Astrocyte of the hippocampus (primary cell): Measurements from ENCODE around the gene FAF1.

ENCODE experiments used
- DNase-seq: peaks from one replicate; pipeline ENCODE4 v3.0.0; 2011; ENCODE audit warnings: low read depth, low spot score

FAF1 gene

DNA sequence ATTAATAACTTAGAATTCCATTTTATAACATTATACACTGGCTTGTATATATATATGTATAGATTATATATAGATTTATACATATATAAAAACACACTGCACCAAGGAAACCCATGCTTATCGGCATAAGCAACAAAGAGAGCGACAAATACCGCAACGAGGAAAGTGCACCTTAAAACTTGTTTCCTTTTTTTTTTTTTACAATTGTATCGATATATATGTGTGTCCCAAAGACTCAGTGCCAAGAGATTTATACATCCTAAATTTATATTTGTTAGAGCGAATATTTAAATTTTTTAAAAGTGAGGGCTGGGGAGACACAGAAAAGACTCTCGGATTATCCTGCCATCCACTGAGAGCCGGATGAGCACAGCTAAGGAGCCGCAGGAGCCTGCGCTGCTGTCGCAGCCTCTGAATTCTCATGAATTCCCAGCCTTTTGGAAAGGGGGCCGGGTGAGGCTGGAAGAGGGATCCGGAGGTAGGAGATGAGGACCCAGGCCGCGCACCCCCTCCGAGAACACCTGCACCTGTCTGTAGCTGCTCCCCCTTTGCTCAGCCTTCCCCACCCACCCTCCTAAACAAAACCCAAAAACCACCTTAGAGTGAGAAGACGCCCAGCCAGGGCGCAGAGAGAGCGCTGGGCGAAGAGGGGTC, 542.0 kb downstream of the FAF1 start:
- peak; percentile 38 for DNase-seq

DNA sequence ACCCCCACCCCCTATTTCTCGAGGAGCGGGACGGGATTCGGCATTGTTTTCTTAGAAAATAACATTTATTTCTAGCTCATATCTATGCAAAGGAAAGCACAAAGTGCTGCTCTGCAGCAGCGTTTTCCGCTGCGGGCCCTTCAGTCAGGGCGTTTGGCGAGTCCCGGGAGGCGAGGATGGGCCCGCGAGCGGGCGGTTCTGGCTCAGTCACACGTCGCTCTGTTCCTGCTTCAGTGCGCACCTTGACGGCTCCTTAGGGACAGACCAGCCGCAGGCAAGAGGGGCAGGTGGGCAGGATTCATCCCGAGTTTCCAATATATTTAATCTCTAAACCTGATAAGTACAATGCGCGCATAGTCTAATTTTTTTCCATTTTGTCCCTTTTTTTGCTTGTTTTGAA, 542.6 kb downstream of the FAF1 start:
- peak; percentile 45 for DNase-seq

DNA sequence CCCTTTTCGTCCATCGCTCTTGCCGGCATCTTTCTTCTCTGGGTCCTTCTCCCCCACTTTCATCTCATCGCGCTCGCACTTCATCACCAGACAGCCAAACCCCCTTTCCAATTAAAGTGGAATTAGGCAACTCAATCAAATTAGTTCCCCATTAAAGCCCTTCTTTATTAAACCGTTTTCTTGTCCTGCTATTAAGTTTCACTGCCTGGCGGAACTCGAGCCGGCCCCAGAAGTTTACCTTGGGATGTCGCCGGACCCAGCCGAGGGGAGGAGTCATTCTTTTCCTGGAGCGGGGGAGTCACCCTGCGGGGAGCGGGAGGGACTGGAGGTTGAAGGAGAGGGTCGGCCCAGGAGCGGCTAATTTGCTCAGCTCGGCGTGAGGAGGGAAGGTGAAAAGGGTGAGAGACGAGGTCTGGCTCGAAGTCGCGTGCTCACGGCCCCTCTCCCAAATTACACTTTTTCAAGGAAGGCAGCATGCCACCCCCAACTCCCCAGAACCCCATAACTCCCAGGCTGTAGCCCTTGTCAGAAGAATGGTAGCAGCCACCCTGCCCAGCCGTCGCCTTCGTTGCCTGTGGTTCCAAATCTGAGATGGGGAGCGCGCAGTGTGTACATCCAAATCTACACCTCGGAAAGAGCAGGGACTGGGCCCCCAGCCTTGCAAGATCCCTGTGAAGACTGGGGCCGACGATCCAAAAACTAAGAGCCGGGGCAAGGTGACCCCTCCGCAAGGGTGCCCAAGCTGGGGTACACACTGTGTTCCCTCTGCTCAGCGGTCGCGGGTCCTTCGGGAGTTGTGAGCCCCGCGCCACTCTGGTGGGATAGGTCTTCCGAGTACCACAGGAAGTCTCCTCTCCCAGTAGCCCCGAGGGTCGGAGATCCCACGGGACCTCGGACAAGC, 543.3 kb downstream of the FAF1 start:
- DNase-seq = peak; percentile 77

DNA sequence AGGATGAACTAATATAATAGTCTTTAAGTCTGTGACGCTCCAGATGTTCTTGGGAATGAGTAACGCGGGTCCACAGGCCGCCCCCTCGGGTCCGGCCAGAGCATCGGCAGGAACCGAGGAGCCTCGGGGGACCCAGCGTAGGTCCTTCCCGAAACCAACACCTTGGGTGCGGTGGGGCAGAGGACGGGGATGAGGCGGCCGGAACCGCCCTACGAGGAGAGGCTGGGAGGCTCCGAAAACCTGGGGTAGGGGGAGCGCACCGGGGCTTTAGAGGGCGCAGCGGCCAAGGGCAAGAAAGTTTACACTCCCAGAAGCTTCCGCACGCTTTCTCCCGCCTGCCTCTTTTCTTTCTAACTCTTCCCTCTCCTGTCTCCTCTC, 543.9 kb downstream of the FAF1 start:
- peak; percentile 42 for DNase-seq

DNA sequence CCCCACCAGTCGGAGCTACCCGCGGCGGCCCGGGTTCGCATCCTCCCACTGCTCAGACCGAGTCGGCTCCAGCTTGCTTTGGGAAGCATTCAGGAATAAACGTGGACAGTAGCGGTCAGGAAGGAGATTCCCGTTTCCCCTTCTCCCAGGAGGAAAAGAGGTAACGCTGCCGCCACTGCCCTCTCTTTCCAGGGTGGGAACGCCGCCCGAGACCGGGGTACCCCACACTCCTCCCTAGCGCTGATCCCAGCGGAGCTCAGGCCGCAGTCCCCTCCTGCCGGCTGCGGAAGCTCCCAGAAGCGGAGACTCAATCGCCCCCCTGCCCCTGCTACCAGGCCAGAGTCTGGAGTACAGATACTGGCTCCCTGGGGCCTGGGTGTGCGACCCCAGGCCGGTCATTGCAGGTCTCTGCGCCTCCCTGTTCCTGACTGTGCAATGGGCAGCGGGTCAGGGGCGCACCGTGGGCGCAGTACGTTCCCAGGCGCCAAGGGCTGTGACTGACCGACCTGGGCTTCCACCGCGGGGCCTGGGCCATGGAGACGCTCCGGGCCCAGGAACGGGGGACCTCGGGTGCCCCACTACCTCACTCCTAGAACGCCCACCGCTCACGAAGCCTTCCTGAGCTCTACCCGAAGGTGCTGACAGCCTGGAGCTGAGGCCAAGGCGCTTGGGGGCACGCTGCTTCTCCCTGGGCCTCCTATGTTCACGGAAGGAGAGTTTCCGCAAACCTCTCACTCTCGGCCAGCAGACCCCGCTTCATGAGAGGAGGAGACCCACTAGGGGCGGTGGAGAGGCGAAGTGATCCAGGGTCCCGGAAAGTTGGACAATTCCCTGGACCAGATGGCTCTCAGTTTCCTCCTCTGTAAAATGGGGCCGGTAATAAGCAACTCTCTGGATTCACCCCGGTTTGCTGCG, 544.6 kb downstream of the FAF1 start:
- DNase-seq = no peak

DNA sequence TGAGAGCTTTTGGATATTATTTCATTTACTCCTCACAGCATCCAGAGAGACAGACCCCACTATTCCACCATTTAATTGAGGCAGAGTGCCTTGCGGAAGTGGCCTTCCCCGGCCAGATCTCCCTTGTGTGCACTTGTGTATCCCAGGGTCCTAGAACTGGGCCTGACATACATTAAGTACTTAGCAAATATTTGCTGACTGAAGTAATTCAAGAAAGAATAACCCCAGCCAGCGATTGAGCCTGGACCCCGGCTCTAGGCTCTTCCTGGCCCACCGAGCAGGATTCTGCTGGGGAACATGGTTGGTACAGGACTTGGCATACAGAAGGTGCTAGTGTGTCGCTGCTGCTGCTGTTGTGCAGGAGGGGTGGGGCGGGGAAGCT, 545.2 kb downstream of the FAF1 start:
- DNase-seq = no peak

DNA sequence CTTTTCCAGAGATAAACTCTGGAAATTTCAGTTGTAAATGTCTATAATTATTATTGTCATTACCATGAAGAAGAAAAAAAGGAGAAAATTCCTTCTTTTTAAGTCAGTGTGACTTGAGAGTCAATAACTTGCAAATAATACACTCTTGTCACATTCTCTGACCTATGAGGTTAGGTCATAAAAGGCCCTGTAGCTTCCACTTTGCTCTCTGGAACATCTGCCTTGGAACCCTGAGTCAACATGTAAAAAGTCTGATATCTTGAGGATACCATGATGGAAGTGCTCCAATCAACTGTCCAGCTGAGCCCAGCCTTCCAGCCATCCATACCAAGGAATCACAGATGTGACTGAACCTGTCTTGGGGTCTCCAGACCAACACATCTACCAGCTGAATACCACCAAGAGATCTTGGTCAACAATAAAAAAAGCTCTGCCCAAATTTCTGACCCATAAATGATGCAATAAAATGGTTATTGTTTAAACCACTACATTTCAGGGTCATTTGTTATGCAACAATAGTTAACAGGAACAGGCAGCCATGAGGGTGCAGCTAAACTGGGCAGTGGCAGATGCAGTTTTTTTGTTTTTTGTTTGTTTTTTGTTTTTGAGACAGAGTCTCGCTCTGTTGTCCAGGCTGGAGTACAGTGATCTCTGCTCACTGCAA, 547.1 kb downstream of the FAF1 start:
- DNase-seq = no peak

DNA sequence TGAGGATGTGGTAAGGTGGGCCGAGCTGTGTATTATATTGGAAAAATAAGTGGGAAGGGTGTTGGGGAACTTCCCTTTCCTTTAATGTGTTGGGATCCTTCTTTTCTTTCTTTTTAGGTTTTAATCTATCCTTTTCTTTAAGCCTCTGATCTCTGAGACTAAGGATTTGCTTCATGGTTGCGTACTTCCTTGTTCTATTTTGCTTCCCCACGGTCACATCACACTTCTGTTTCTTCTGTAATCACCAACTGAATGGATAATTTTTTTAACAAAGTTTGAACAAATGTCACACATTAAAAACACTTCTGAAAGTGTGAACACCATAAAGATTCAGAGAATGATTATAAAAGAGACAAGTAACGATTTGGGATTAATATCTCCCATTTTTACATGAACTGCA, 554.3 kb downstream of the FAF1 start:
- DNase-seq = no peak

DNA sequence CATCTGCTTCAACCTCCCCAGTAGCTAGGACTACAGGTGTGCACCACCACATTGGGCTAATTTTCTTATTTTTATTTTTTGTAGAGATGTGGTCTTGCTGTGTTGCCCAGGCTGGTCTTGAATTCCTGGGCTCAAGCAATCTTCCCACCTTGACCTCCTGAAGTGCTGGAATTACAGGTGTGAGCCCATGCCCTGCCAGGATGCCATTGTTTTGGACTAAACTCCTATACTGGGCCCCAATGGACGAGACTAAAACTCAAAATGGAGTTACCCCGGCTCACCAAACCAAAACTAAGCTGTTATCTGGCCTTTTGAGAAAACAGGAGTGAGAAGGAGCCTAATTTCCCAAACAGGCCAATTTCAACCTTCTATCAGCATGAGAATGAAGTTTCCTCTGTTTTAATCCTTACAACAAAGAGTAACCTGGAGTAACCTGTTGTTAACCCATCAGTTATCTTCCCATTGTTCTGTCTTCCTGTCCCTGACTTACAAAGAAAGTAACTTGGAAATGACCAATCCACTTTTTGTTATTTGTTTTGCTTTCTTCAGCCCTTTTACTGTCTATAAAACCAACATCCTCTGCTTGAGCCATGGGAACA, 566.4 kb downstream of the FAF1 start:
- DNase-seq = no peak
